Stimulated activated CD4-positive, alpha-beta T cell treated with anti-CD3 and anti-CD28 coated beads, Interleukin-12 subunit alpha, Interleukin-12 subunit beta, amount 100 ng/mL, for 4 hours (primary cell): ENCODE measurements around the gene HYPK.
A peak's percentile ranks its signal among the peaks of the same experiment; 100 is the strongest.

ENCODE experiments used
- DNase-seq: peaks from one replicate; pipeline ENCODE4 v3.0.0-alpha.2; 2020

HYPK gene

DNA sequence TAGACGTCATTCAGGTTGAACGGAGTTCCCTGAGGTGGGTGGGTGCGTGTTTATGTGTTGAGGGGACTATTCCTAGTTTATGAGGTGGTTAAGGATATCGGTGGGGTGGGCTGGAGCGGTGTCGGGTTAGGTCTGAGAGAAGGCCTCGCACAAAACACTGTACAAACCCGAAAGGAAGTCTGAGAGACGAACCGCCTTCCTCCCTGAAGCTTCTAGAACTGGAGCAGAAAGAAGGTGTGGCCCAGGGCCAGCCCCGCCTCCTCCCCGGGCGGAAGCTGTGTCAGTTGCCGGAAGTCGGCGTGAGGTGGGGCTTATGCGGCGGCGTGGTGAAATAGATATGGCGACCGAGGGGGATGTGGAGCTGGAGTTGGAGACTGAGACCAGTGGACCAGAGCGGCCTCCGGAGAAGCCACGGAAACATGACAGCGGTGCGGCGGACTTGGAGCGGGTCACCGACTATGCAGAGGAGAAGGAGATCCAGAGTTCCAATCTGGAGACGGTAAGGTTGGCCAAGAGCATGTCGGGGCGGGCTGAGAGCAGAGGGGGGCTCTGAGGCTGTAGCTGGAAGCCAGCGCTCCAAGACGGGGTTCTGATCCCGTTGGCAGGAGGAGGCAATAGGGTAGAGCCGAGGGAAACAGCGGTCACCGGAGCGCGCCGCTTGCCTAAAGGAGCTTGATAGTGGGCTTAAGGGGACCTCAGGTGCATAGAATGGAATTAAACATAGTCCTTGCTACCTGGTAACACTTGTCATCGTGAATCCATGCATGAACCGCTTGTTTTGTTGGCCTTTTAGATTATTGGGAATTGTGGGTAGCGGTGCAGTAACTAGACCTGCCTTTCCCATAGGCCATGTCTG lies at the start of gene HYPK:
Gene HYPK (plus strand): TSS at position 314 of the 856 bp plus-strand sequence. CDS start 24 bp downstream, at position 338.
- DNase-seq, result peak; percentile 89

GRCh38 chr15:43751885-43752284 lies 48.5 kb upstream of the HYPK start:
- no peak for DNase-seq

DNA sequence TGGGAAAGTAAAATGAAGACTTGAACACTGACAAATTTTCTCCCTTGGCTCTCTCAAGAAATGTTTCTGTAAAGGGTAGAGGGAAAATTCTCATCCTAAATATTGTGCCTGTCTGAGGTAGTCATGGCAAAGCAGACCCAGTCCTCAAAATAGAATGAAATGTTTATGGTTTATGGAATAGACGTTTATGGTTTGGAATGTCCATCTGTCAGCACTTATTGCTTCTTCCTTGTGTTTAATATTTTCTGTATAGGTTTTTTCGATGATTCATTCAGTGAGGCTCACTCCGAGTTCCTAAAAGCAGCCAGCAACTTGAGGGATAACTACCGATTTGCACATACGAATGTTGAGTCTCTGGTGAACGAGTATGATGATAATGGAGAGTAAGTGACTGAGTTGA lies 37.6 kb upstream of the HYPK start:
- no peak for DNase-seq

DNA sequence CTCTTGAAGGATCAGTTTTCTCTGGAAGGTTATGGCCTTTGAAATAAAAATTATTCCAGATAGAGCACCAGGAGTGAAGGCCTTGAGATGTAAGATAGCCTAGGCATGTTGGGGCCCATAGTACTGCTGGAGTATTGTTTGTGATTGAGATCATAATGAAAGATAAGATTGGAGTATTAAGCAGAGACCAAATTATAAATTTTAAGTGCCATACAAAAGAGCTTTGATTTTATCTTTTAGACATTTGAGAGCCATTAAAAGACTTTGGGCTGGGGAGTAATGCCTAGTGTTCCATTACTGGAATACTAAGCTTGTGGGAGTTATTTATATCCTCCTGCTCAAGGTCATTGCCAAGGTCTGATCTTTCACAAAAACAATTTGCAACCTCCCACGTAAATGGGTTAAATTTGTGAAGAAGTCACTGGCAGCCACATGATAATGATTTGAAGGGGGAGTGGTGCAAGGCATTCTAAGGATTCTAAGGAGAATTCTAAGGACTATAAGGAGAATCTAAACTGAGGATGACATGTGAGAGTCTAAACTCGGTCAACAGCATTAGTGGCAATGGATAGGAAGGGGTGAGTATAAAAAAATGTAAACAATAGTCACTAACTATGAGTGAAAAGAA lies 36.5 kb upstream of the HYPK start:
- DNase-seq, result no peak

DNA sequence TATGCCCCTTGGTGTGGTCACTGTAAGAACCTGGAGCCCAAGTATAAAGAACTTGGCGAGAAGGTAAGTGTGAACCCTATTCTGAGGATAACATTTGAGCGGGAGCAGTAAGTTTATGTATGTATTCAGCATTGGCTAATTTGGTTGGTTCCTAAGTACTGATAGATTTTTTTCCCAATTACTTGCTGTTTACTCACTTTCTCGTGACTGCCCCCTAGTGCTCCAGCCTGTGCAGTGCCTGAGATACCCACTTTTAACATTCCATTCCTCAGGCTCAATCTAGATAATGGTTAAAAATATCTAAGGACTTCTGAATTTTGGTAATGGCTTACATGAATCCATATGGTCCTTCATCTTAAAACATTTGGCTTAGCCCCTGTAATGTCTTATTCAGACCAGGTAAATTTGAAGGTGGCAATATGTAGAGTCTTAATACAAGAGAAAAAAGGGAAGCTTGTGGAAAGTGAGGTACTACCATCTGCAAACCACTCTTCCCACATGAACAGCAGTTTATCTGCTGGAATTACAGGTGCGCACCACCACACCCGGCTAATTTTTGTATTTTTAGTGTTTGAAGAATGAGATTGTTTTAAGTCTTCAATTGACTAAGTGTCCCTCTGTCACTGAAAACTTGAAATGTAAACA lies 30.7 kb upstream of the HYPK start:
- peak; percentile 58 for DNase-seq

DNA sequence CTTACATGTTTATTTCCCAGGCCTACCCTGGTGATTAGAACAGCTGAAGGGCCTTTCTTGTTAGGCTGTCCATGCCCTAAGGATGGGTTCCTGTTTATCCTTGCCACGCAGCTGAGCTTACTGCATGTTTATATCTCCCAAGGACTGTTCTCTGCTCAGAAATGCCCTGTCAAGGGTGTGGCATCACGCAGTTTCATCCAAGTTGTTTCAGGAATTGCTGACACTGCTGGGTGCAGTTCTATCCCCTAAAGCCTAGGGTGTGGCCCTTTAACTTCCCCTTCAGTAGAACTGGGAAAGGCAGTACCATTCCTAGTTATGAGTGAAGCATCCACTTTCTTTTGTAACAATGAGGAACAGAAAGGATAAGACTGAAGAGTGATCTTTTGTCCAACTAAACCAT lies 28.6 kb upstream of the HYPK start:
- no peak for DNase-seq

GRCh38 chr15:43772624-43773023 lies 27.8 kb upstream of the HYPK start:
- no peak for DNase-seq

DNA sequence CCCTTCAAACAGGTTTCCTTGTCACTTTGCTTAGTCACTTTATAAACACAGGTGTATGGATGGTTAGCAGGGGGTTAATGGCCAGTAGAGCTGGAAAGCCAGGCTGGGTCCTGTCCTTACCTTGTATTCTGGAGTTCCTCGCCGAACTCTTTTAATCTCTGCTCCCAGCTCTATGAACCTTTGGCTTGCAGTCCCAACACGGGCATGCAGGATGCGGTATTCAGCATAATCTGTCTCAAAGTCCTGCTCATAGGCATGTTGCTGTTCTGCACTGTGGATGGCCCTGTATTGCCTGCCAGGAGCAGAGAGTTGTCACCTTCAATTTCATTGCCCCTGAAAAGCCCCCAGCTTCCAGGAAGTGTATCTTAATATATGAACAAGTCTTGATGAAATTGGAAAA lies 26.3 kb upstream of the HYPK start:
- DNase-seq, result no peak

DNA sequence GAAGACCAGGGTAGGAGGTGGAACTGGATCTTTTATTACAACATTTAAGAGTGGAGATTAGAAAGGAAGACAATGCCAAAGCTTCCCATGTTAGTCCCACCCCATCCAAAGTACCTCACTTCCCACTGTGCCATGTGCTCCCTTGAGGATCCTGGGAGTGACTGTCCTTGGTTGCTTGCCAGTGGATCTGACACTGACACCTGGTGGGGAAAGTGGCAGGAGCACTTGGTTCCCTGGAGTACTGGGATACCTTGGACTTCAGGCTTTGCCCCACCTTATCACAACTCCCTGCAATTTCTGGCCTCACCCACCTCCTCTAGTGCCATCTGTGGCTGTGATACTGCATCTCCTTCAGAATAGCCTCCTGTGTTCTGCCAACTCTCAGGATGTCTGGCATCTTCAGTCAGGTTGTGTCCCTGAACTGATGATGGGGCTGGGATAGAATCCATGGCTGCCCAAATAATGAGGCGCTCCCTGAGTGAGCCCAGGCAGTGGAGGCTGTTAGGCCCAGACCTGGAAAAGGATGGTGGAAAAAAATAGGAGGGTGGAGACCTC lies 24.9 kb upstream of the HYPK start:
- DNase-seq, result no peak

GRCh38 chr15:43776101-43776717 lies 24.2 kb upstream of the HYPK start:
- no peak for DNase-seq

DNA sequence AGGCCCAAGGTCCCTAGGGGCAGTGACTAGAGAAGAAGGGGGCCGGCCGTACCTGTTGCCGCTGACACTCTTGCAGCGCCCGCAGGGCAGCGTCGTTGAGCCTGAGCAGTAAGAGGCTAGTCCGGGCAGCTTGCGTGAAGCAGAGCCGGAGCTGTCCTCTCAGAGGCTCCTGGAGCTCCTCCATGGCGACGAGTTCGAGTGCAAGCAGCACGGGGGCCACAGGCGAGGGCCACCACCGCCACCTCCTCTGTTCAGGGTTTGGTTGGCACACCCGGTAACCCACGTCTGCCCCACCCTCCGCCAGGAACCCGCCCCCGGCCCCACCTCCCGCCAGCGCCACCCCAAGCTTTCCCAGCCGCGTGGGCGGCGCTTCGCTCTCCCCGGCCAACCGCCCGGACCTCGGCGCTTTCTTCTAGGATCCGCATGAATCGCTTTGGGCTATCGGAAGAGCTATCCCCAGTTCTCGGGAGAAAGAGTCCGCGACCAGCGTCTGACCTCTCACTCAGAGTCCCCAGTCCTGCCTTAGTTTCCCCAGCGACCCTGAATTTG lies 23.6 kb upstream of the HYPK start, which contains the start of gene ELL3:
Gene ELL3 (minus strand): TSS at position 249 of the 549 bp plus-strand sequence. CDS start 65 bp downstream, at position 184.
- peak; percentile 71 for DNase-seq

GRCh38 chr15:43777267-43777914 lies 23.0 kb upstream of the HYPK start:
- peak; percentile 72 for DNase-seq

DNA sequence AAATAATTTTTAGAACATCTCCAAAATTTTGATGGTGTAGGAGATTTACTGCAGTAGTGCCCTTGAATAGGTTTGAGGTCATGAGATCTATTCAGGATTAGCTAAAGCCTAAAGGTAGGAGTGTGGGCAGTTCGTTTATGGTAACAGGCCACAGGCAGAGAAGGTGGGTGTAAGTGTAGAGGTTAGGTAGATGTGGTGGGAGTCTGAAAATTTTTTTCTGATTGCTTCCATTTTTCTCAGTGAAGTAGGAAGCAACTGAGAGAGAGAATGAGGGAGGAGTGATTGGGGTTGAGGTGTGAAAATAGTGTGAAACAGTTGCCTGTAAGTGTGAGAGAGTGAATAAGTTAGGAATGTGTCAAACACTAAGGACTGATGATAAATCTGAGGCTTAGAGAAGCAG lies 21.4 kb upstream of the HYPK start:
- DNase-seq, result no peak

GRCh38 chr15:43789409-43789808 lies 11.0 kb upstream of the HYPK start:
- DNase-seq, result no peak

DNA sequence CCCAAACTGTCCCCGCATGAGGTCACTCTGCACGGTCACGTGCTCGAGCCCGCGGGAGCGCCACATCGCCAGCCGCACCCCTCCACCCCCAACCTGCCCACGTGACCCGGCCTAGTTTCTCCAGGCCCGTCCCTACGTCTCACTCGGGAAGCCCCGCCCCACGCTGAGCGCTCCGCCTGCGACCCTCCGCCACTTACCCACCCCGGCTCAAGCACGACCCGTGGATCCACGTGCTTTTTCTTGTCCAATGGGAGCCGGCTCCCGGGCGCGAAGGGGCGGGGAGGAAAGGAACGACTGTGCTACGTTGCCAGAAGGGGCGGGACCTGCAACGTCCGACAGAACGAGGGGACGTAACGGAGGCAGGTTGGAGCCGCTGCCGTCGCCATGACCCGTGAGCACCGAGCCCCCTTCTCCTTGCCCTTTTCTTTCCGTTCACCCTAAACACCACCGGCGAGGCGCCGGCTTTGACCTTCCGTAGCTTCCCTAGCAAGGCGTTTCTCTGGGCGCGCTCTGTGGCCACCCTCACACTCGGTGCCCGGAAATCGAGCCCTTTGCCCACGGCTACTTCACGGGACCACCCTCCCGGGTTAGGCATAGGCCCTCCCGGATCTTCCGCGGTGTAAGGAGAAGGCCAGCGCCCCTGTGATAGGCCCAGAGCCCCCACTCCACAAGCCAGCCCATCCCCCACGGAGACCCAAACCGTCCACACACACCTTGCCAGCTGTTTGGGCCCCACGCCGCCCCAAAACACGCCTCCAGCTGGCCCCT lies 8.2 kb upstream of the HYPK start, which contains the start of gene SERF2:
Gene SERF2 (plus strand): TSS at position 328 of the 768 bp plus-strand sequence. CDS start 57 bp downstream, at position 385.
- peak; percentile 99 for DNase-seq

DNA sequence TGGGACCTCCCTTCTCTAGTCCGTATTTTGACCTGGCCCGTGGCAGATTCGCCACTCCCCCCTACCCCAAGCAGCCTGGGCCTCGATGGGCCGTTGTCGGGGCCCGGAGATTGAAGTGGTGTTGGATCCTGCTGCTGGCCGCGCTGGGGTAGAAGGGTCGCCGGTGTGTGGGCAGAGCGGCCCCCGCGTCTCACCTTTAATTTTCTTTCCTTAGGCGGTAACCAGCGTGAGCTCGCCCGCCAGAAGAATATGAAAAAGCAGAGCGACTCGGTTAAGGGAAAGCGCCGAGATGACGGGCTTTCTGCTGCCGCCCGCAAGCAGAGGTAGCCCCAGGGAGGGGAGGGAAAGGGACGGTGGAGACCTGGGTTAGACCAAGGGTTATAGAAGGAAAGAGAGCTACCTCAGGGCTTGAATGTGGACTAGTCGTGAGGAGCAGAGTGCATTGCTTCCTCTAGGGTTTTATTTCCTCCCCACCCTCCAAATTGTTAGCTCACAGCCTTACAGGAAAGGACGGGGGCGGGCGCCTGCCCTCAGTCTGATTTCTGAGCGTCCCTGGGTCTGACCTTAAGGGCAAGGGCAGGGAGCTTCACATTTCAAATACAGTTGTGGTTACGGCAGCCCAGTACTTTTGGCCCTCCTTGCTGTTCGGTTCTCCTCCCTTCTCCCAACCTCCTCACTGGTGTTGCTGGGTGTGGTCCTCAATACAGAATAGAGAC lies 7.5 kb upstream of the HYPK start:
- no peak for DNase-seq

DNA sequence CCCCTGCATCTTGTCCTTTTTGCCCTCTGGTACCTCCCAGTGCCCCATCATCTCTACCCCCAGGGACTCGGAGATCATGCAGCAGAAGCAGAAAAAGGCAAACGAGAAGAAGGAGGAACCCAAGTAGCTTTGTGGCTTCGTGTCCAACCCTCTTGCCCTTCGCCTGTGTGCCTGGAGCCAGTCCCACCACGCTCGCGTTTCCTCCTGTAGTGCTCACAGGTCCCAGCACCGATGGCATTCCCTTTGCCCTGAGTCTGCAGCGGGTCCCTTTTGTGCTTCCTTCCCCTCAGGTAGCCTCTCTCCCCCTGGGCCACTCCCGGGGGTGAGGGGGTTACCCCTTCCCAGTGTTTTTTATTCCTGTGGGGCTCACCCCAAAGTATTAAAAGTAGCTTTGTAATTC lies 6.8 kb upstream of the HYPK start:
- DNase-seq, result no peak

DNA sequence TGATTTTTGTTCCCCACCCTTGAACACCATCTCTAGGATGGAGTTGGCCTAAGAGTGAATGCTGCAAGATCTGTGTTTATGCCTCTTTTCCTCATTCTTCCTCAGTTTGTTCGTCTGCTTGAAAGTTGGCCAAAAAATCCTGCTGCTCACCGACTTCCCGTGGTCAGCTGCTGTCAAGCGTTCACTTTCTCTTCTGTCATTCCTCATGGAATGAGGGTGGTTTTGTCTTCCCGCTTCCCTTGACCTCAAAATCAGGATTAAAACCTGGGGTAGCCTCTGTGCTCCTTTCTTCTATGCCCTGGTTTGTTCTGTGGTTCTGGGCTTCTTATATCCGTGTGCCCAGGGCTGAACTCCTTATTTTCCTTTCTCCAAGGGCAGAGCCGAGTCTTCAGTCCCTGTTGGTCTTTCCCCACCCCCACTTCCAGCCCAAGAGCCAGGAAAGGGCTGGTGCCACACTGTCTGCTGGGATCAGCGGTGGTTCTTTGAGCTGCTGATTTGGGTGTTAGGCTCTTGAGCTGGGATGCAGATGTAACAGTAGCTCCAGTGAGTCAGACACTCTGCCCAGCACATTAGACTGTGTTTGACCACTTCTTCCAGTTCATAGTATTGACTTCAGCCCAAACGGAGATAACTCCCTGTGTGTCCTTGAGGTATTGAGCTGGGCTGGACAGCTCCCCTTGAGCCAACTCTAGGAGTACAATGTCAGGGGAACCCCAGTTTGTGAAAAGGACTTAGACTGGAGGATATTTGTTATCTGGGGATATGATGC lies 5.9 kb upstream of the HYPK start:
- no peak for DNase-seq

DNA sequence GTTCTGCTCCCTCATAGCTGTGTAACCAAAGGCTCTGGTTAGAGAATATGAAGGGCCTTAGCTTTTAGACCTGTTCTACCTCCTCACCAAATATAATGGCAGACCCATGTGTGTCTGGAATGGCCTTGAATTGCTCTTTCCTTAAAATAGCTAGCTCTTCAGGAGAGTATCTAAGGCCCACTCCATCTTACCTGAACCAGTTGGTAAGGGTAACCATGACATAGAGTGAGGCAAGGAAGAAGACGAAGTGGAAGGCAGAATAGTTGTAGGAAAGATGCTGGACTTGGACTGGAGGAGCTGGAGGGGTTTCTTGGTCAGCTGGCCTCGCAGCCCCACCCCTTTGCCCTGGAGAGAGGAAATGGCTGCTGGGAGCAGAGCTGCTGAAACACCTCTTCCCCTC lies 5.2 kb upstream of the HYPK start:
- DNase-seq, result no peak

GRCh38 chr15:43795997-43796396 lies 4.4 kb upstream of the HYPK start:
- no peak for DNase-seq
